CD4-positive, alpha-beta T cell (primary cell): ENCODE measurements around the gene PACSIN2. TPM values are rescaled to one million over a fixed set of nuclear protein-coding genes. Genes with fewer than 3 reads are reported as not detected.
"Not testable (repeated sequence)": the region's sequence is repeated elsewhere in the genome, so short reads cannot be mapped to it uniquely, and the experiment has no call there.

ENCODE experiments used
- ATAC-seq: fragments of 200-7000 bp; cut with Tn5 transposase; one replicate; pipeline ENCODE4 v1.10.0; 2022; ENCODE audit warnings: mild to moderate bottlenecking; ENCODE audit not compliant: poor library complexity
- CTCF ChIA-PET: fragments of 350-600 bp; sonication (Branson Sonifier 250); formaldehyde crosslinking; loops from one replicate; lab custom pipeline; 2021; ENCODE audit warnings: antibody characterized with exemption, inconsistent platforms; lab: Charles Lee
- POLR2A ChIA-PET: fragments of 350-600 bp; sonication (Branson Sonifier 250); formaldehyde crosslinking; loops from one replicate; lab custom pipeline; 2021; ENCODE audit warnings: antibody characterized with exemption, inconsistent platforms; lab: Charles Lee
- DNase-seq, 14 experiments: peaks; one replicate each; pipeline ENCODE4 v3.0.0-alpha.2; 2013 to 2020; ENCODE audit warnings: mixed read lengths in 2 of 14
- H3K27ac ChIP-seq, 2 donors: one replicate each; pipeline versions ENCODE4 v1.5.1 to v1.7.0; 2013; ENCODE audit warnings: low read length in 2 of 2, low read depth in 1 of 2, mild to moderate bottlenecking in 1 of 2
- H3K27me3 ChIP-seq, 2 experiments: 1 replicate in 1 of 2; 2 replicates in 1 of 2; pipeline versions ENCODE4 v1.6.1 to v1.7.0; 2013; ENCODE audit warnings: low read length in 2 of 2, control low read depth in 1 of 2, mild to moderate bottlenecking in 1 of 2, moderate library complexity in 1 of 2; ENCODE audit not compliant: insufficient read depth in 2 of 2, control insufficient read depth in 1 of 2
- H3K36me3 ChIP-seq: one replicate; pipeline ENCODE4 v1.6.1; 2013; ENCODE audit warnings: low read length, control low read depth; ENCODE audit not compliant: insufficient read depth
- H3K4me1 ChIP-seq: one replicate; pipeline ENCODE4 v1.6.1; 2013; ENCODE audit warnings: low read length, control low read depth; ENCODE audit not compliant: insufficient read depth
- H3K4me3 ChIP-seq: one replicate; pipeline ENCODE4 v1.5.1; 2013; ENCODE audit warnings: mild to moderate bottlenecking, low read length, moderate library complexity
- H3K9me3 ChIP-seq, 2 experiments: 1 replicate in 1 of 2; 2 replicates in 1 of 2; pipeline versions ENCODE4 v1.6.1 to v1.7.0; 2013; ENCODE audit warnings: low read length in 2 of 2, mild to moderate bottlenecking in 2 of 2, control low read depth in 1 of 2, moderate library complexity in 1 of 2; ENCODE audit not compliant: control insufficient read depth in 1 of 2, insufficient read depth in 1 of 2
- H3K27ac Mint-ChIP-seq: one replicate; pipeline ENCODE4 v1.8.0; 2020; ENCODE audit warnings: mixed read lengths
- H3K27me3 Mint-ChIP-seq: one replicate; pipeline ENCODE4 v1.8.0; 2021; ENCODE audit warnings: mixed read lengths
- H3K36me3 Mint-ChIP-seq: one replicate; pipeline ENCODE4 v1.8.0; 2021; ENCODE audit warnings: low read depth, mixed read lengths
- H3K4me1 Mint-ChIP-seq: one replicate; pipeline ENCODE4 v1.8.0; 2021; ENCODE audit warnings: low read depth, mixed read lengths
- H3K4me3 Mint-ChIP-seq: one replicate; pipeline ENCODE4 v1.8.0; 2020; ENCODE audit warnings: mild to moderate bottlenecking, mixed read lengths
- H3K9me3 Mint-ChIP-seq: one replicate; pipeline ENCODE4 v1.8.0; 2020; ENCODE audit warnings: mixed read lengths
- intact Hi-C, 2 experiments: fragments of 100-400 bp; cut with DNase I in 1 of 2; cut with micrococcal nuclease in 1 of 2; formaldehyde crosslinking; loops; one replicate each; pipeline versions ENCODE4 v1.15.1 to v1.9.0; 2023 to 2025; cut with DNase I, micrococcal nuclease
- total RNA-seq, 174 experiments: library from RNA in 2 of 174; stranded (reverse) in 2 of 174; gene quantifications; one replicate each; pipeline ENCODE4 v1.2.3 and lab custom pipeline; 2021 to 2026
- TF ChIP-seq, protein P1 (sequence below): fragments of 200-600 bp; IDR thresholded peaks from one replicate; pipeline ENCODE4 v1.8.0; 2022; ENCODE audit warnings: antibody characterized with exemption, mild to moderate bottlenecking

PACSIN2 gene
- total RNA-seq, 2 experiments from 2014 or later = 23.3 to 25.5 TPM

DNA sequence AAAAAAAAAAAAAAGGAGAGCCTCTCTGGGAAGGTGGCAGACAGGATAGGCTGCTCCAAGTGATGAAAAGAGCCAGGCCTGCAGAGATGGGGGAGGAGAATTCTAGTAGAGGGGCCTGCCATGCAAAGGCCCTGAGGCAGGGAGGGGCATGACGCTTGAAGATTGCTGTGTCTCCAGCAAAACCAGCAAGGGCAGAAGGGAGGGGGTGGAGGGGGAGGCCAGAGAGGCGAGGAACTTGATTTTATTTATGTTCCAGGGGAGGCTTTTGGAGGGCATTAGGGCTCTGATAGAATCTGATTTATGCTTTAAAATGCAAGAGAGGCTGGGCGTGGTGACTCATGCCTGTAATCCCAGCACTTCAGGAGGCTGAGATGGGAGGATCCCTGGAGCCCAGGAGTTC is 16.7 kb upstream of the PACSIN2 start:
- POLR2A ChIA-PET = no interaction called here

GRCh38 chr22:43018615-43019014 is 3.7 kb upstream of the PACSIN2 start:
- no peak for DNase-seq

More for the DNA sequence above, 16.7 kb upstream of the PACSIN2 start:
- ATAC-seq = no peak
- Mint-ChIP-seq H3K36me3 (no peaks in the 10 kb centered on the region), H3K9me3 (no peaks in the 10 kb centered on the region), H3K27ac (no peak overlapping the region), H3K4me1 (peaks cover 6% of the 10 kb centered on the region), H3K4me3 (no peak overlapping the region), H3K27me3 (no peaks in the 10 kb centered on the region)
- Histone ChIP-seq H3K36me3 (no peaks in the 10 kb centered on the region), H3K9me3 (peaks cover 0 to 3% of the 10 kb centered on the region in 2 experiments), H3K4me3 (no peak overlapping the region), H3K27me3 (no peaks in the 10 kb centered on the region), H3K4me1 (peaks cover 5% of the 10 kb centered on the region), H3K27ac (no peak overlapping the region)
- DNase-seq = no peak
- intact Hi-C loops = loop anchor here (2.0 to 5.0 kb wide), 2 partner anchors 159 to 251 kb away; no protein-coding TSS in a partner anchor
- CTCF ChIA-PET = no interaction called here
- TF ChIP-seq, protein P1, sequence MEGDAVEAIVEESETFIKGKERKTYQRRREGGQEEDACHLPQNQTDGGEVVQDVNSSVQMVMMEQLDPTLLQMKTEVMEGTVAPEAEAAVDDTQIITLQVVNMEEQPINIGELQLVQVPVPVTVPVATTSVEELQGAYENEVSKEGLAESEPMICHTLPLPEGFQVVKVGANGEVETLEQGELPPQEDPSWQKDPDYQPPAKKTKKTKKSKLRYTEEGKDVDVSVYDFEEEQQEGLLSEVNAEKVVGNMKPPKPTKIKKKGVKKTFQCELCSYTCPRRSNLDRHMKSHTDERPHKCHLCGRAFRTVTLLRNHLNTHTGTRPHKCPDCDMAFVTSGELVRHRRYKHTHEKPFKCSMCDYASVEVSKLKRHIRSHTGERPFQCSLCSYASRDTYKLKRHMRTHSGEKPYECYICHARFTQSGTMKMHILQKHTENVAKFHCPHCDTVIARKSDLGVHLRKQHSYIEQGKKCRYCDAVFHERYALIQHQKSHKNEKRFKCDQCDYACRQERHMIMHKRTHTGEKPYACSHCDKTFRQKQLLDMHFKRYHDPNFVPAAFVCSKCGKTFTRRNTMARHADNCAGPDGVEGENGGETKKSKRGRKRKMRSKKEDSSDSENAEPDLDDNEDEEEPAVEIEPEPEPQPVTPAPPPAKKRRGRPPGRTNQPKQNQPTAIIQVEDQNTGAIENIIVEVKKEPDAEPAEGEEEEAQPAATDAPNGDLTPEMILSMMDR = no peak

DNA sequence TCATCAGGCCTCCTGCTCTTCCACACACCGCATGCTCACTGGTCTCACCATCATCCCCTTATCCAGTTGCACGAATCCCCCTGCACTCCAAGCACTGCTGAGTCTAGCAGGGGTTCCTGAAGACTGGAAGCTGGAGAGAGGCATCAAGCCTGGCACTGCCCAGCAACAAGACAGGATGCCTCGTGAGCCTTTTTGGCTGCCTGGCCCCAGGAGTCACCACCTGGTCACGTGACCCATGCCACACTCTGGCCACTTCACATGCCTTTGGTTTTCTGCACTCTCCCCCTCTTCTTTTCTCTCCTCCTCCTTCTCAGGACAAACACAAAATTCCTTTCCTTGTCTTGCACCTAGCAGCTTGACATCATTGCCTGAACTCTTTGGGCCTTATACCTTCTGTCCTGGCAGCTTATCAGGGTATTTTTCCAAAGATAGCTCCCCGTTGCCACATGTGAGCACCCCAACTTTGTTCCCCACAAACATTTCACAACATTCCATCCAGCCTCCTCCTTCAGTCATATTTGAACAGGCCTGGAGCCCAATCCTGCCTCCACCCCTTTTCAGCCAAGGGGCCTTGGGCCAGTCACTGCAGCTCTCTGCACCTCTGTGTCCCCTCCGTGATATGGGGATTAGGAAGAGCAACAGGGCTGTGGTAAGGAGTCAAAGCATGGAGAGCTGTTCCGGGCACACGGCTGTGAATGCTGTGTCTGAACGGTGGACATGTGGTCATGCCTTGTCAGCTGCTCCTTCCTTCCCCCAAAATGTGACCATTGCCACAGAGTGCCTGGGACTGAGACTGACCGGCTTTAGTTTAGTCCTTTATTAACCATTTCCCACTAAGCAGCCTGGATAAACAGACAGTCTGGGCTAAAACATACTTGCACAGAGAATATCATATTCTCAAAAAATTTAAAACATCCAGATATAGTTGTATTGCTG is 2.8 kb upstream of the PACSIN2 start:
- Mint-ChIP-seq H3K27me3 (no peaks in the 10 kb centered on the region), H3K4me3 (peak overlapping the region; percentile 70), H3K27ac (no peak overlapping the region), H3K4me1 (peaks cover 29% of the 10 kb centered on the region), H3K36me3 (peaks cover 9% of the 10 kb centered on the region), H3K9me3 (no peaks in the 10 kb centered on the region)
- no peak for ATAC-seq
- no peak overlapping the region for H3K27ac ChIP-seq
- peaks cover 23% of the 10 kb centered on the region for H3K4me1 ChIP-seq
- TF ChIP-seq, protein P1 = no peak
- ChIA-PET CTCF (no interaction called here), POLR2A (no interaction called here)
- DNase-seq = no peak
- intact Hi-C loops = loop anchor here (2.0 to 10.0 kb wide), 4 partner anchors 73 to 1477 kb away; partner anchors contain the start of genes ARFGAP3 (in 1 of the 2), MCAT (in 1 of the 2) and RTL6 (in 1 of the 2)
- no peaks in the 10 kb centered on the region for H3K27me3 ChIP-seq
- no peaks in the 10 kb centered on the region for H3K9me3 ChIP-seq
- no peak overlapping the region for H3K4me3 ChIP-seq
- H3K36me3 ChIP-seq = no peaks in the 10 kb centered on the region

More at GRCh38 chr22:43018615-43019014, 3.7 kb upstream of the PACSIN2 start:
- no peak overlapping the region for H3K4me3 ChIP-seq
- H3K9me3 Mint-ChIP-seq = no peaks in the 10 kb centered on the region
- H3K4me3 Mint-ChIP-seq = no peak overlapping the region
- H3K27me3 Mint-ChIP-seq = no peaks in the 10 kb centered on the region
- intact Hi-C loops = loop anchor here (5.0 to 10.0 kb wide), 3 partner anchors 126 to 1476 kb away; partner anchors contain the start of genes ARFGAP3 (in 1 of the 2), MCAT (in 1 of the 2) and RTL6 (in 1 of the 2)
- H3K27ac ChIP-seq = no peak overlapping the region
- POLR2A ChIA-PET = no interaction called here
- no peaks in the 10 kb centered on the region for H3K9me3 ChIP-seq
- CTCF ChIA-PET = no interaction called here
- H3K36me3 Mint-ChIP-seq = peaks cover 9% of the 10 kb centered on the region
- H3K27me3 ChIP-seq = no peaks in the 10 kb centered on the region
- ATAC-seq = no peak
- TF ChIP-seq, protein P1 = no peak
- peaks cover 21% of the 10 kb centered on the region for H3K4me1 Mint-ChIP-seq
- H3K27ac Mint-ChIP-seq = no peak overlapping the region
- peaks cover 18% of the 10 kb centered on the region for H3K4me1 ChIP-seq
- no peaks in the 10 kb centered on the region for H3K36me3 ChIP-seq

DNA sequence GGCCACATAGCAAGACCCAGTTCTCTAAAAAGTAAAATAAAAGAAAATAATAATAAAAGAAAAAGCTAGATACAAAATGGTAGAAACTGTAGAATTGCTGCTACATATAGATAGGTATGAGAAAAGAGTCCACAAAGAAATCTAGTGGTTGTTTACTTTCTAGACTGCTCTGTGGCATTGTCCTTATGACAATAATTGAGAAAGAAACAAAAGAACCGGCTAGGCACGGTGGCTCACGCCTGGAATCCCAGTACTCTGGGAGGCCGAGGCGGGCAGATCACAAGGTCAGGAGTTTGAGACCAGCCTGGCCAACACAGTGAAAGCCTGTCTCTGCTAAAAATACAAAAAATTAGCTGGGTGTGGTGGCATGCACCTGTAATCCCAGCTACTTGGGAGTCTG is 1.2 kb upstream of the PACSIN2 start:
- H3K27me3 ChIP-seq, H3K27me3 Mint-ChIP-seq, H3K9me3 Mint-ChIP-seq, H3K27ac ChIP-seq, H3K9me3 ChIP-seq, H3K36me3 Mint-ChIP-seq, ATAC-seq, H3K36me3 ChIP-seq, DNase-seq: not testable (repeated sequence)
- H3K4me1 ChIP-seq = peaks cover 23% of the 10 kb centered on the region
- POLR2A ChIA-PET = interaction anchor here (0.6 to 2.0 kb wide), 2 partner anchors 95 to 122 kb away, joined by 3 to 6 read pairs; partner anchors contain the start of gene BIK
- intact Hi-C loops = loop anchor here (2.0 to 10.0 kb wide), 4 partner anchors 75 to 1479 kb away; partner anchors contain the start of genes ARFGAP3 (in 1 of the 2), MCAT (in 1 of the 2) and RTL6 (in 1 of the 2)
- peak overlapping the region; percentile 91 for H3K4me3 ChIP-seq
- Mint-ChIP-seq H3K4me3 (peak overlapping the region; percentile 99), H3K27ac (peak overlapping the region; percentile 98), H3K4me1 (peaks cover 33% of the 10 kb centered on the region)
- CTCF ChIA-PET = interaction anchor here (1.5 kb wide), 1 partner anchor 18 kb away, joined by 6 read pairs; no protein-coding TSS in a partner anchor
